Measurements from ENCODE around the gene STK39. TPM values are rescaled to one million over a fixed set of nuclear protein-coding genes. Genes with fewer than 3 reads are reported as not detected.
A peak's percentile ranks its signal among the peaks of the same experiment; 100 is the strongest.

STK39 gene
- total and polyA plus RNA-seq, 2 of the 4 experiments (the other 2 are of a cell fraction) = 11.8 to 16.4 TPM

DNA sequence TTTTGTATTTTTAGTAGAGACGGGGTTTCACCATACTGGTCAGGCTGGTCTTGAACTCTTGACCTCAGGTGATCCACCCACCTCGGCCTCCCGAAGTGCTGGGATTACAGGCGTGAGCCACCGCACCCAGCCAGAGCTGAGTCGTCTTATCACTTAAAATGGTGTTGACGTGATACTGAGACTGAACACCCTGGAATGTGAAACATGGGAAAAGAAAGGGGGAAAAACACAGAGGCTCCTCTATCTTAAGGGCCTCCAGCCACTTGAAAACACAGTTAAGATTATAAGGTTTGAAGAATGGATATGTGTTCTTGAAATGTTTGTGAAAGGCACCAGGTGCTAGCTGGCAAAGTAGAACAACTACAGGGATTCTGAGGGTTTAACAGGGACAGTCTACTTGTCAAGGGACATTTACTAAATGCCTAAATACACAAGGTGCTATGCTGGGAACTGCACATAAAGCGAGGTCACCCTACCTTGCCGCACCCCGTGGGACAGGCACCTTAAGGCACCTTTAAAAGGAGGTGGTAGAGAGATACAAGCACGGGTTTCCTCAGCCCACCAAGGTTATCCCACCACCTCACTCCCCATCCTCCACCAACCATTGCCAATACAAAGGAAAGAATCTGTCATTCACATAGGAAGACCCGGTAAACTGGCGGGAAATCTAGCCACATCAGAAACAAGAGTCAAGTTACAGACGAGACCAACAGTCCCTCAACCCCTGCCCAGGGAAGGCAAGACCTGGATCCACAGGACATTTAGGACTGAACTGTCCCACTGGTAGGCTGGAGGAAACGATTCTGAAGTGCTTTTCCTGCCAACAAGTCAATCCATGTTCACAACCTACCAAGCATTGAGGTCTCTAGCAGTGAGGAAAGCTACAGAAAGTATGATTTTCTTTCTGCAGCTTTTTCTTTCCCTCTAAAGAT, 43.4 kb downstream of the STK39 start (continued):
- TF ChIP-seq MAZ (IDR thresholded peaks at IDR 0.05; ENCODE audit: borderline replicate concordance, low read depth, low read length) (no peak), CHD1 (IDR thresholded peaks at IDR 0.05; ENCODE audit: low read depth, low read length) (no peak)

DNA sequence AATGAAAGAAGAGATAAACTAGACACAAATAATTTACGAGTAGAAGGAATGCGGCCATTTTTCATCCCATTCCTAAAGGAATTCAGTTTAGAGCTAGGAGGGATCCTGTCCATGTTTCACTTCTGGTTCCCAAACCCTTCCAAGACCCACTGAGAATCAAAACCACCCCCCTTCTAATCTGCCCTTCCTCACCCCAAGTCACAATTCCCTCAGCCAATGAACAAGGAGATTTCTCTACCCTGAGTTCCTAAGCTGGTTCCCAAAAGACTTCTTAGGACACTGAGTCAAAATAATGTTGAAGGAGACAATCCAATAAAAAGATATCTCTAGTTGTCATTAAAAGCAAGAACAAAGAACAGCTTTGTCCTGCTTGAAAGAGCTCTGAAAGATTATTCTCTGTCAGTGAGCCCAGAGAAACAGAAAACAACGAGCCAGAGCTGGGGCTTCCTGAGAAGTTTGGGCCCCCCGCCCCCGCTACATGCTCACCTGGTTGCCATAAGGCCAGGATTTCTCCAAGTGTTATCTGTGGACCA, 45.7 kb downstream of the STK39 start:
- CTCF ChIA-PET = no interaction called here
- WGBS, 2 experiments (ENCODE audit: extremely low coverage in 2 of 2, insufficient read length in 1 of 2) = 100% methylated on average over 2 of the region's 5 CpGs; no CpG with 5 or more reads in 1 of the 2 experiments
- TF ChIP-seq MAZ (IDR thresholded peaks at IDR 0.05; ENCODE audit: borderline replicate concordance, low read depth, low read length) (no peak), RFX5 (IDR thresholded peaks at IDR 0.05; ENCODE audit: low read depth, low read length) (no peak), RAD21 (IDR thresholded peaks at IDR 0.05; ENCODE audit: low read length) (no peak), MAFK (IDR thresholded peaks at IDR 0.05; ENCODE audit: low read depth, low read length) (no peak), SMC3 (IDR thresholded peaks at IDR 0.05; ENCODE audit: low read depth, low read length) (no peak), POLR2A (IDR thresholded peaks at IDR 0.05; ENCODE audit: low read depth, low read length) (no peak), CHD1 (IDR thresholded peaks at IDR 0.05; ENCODE audit: low read depth, low read length) (no peak), CEBPB (IDR thresholded peaks at IDR 0.05; ENCODE audit: low read depth, low read length) (no peak), FOS (IDR thresholded peaks at IDR 0.05; ENCODE audit: low read depth, low read length) (no peak), RCOR1 (IDR thresholded peaks at IDR 0.05; ENCODE audit: insufficient replicate concordance, low read length) (no peak), BHLHE40 (IDR thresholded peaks at IDR 0.05; ENCODE audit: low read depth, low read length) (no peak)
- TF ChIP-seq, protein P1, sequence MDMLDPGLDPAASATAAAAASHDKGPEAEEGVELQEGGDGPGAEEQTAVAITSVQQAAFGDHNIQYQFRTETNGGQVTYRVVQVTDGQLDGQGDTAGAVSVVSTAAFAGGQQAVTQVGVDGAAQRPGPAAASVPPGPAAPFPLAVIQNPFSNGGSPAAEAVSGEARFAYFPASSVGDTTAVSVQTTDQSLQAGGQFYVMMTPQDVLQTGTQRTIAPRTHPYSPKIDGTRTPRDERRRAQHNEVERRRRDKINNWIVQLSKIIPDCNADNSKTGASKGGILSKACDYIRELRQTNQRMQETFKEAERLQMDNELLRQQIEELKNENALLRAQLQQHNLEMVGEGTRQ (IDR thresholded peaks at IDR 0.05; ENCODE audit: low read depth, low read length) = no peak
- TF ChIP-seq, protein P2, sequence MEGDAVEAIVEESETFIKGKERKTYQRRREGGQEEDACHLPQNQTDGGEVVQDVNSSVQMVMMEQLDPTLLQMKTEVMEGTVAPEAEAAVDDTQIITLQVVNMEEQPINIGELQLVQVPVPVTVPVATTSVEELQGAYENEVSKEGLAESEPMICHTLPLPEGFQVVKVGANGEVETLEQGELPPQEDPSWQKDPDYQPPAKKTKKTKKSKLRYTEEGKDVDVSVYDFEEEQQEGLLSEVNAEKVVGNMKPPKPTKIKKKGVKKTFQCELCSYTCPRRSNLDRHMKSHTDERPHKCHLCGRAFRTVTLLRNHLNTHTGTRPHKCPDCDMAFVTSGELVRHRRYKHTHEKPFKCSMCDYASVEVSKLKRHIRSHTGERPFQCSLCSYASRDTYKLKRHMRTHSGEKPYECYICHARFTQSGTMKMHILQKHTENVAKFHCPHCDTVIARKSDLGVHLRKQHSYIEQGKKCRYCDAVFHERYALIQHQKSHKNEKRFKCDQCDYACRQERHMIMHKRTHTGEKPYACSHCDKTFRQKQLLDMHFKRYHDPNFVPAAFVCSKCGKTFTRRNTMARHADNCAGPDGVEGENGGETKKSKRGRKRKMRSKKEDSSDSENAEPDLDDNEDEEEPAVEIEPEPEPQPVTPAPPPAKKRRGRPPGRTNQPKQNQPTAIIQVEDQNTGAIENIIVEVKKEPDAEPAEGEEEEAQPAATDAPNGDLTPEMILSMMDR (conservative IDR thresholded peaks at IDR 0.05; ENCODE audit: low read depth, low read length) = no peak

More for the DNA sequence above, 45.7 kb downstream of the STK39 start:
- no peak overlapping the region for H2AFZ ChIP-seq (replicated peaks; ENCODE audit: low read length, poor library complexity)
- H3K36me3 ChIP-seq (ENCODE audit: control insufficient read depth, insufficient read depth, low read length) = no peaks in the 10 kb centered on the region; the same call in 1 of the 2 replicates
- H3K9me3 ChIP-seq (ENCODE audit: control insufficient read depth, insufficient read depth, low read length) = no peaks in the 10 kb centered on the region
- peaks cover 9% of the 10 kb centered on the region for H3K4me1 ChIP-seq (ENCODE audit: control insufficient read depth, insufficient read depth, low read length)
- no peaks in the 10 kb centered on the region for H3K27me3 ChIP-seq (ENCODE audit: control insufficient read depth, insufficient read depth, low read length)
- peaks cover 4% of the 10 kb centered on the region; the same call in 1 of the 2 replicates for H3K9me1 ChIP-seq (ENCODE audit: insufficient read depth, low read length)
- no peak overlapping the region for H3K23ac ChIP-seq (ENCODE audit: low read depth, low read length)
- in situ Hi-C loops (cut with MboI; ENCODE audit: low sequenced_read_pairs) = no loop called here
- peaks cover 24 to 73% of the 10 kb centered on the region in 2 experiments for H3K79me1 ChIP-seq (ENCODE audit: low read depth in 1 of 2, low read length in 2 of 2)
- H4K91ac ChIP-seq (ENCODE audit: insufficient read depth, low read depth, low read length) = no peak overlapping the region
- no peak overlapping the region for H3K4ac ChIP-seq (ENCODE audit: low read depth, low read length)
- no peak overlapping the region for H3K14ac ChIP-seq (replicated peaks; ENCODE audit: low read depth, low read length)
- dilution Hi-C loops (cut with HindIII; ENCODE audit: low sequenced_read_pairs, unreplicated experiment) = no loop called here
- H2BK5ac ChIP-seq (ENCODE audit: low read depth, low read length, poor library complexity, severe bottlenecking) = no peak overlapping the region
- H3K56ac ChIP-seq (ENCODE audit: extremely low read depth, insufficient read depth, low read length) = no peak overlapping the region
- peak overlapping the region; percentile 23; the same call in 1 of the 2 replicates for H3K18ac ChIP-seq (ENCODE audit: low read depth, low read length)
- H2AK5ac ChIP-seq (ENCODE audit: low read depth, low read length) = no peak overlapping the region
- H3K4me3 ChIP-seq (ENCODE audit: insufficient read depth, low read depth, low read length) = no peak overlapping the region
- no peak overlapping the region for H2AK9ac ChIP-seq (replicated peaks; ENCODE audit: low read depth, low read length, poor library complexity)
- no peak overlapping the region for H3K9ac ChIP-seq (ENCODE audit: low read depth, low read length)
- 0 out of 2 replicates have a peak, but pooled peaks cover 6% of the 10 kb centered on the region for H4K20me1 ChIP-seq (ENCODE audit: insufficient read depth, low read length)
- ATAC-seq (ENCODE audit: low read depth) (no peak; the same call in 1 of the 2 replicates), DNase-seq (no peak)
- no TSS peak for BruUV-seq (replicated peaks)
- intact Hi-C loops (cut with micrococcal nuclease) = no loop called here
- no peak overlapping the region for H2BK20ac ChIP-seq (ENCODE audit: low read depth, low read length)
- peak overlapping the region; percentile 30; the same call in 1 of the 2 replicates for H3K4me2 ChIP-seq (ENCODE audit: low read depth, low read length)
- H2BK120ac ChIP-seq (ENCODE audit: low read depth, low read length) = no peak overlapping the region
- H2BK15ac ChIP-seq (ENCODE audit: low read depth, low read length) = no peak overlapping the region
- no peak overlapping the region for H4K8ac ChIP-seq (ENCODE audit: low read depth in 2 of 2, low read length in 2 of 2)
- no peak overlapping the region for H4K5ac ChIP-seq (ENCODE audit: low read depth, low read length)
- POLR2A ChIA-PET (ENCODE audit: unreplicated experiment) = no interaction called here
- no peak overlapping the region for H3K27ac ChIP-seq (ENCODE audit: insufficient read depth, low read length)
